ENCODE data around the gene CLEC2L. TPM values are rescaled to one million over a fixed set of nuclear protein-coding genes. Genes with fewer than 3 reads are reported as not detected.

CLEC2L gene
- total RNA-seq, 1 donor: not detected

GRCh38 chr7:139525750-139526149 is 2.3 kb downstream of the CLEC2L start:
- TF ChIP-seq CTCF (IDR thresholded peaks at IDR 0.05; ENCODE audit: extremely low read depth, low read depth, low read length): no peak
- Histone ChIP-seq H2AFZ (ENCODE audit: low read length) (no peak overlapping the region), H3K4me1 (ENCODE audit: insufficient read depth, low read length) (peaks cover 15% of the 10 kb centered on the region), H4K20me1 (ENCODE audit: insufficient read depth, low read length) (no peaks in the 10 kb centered on the region), H3K9me3 (ENCODE audit: low read depth, low read length) (no peaks in the 10 kb centered on the region), H3K27me3 (ENCODE audit: insufficient read depth, low read length) (peaks cover 33% of the 10 kb centered on the region), H3K36me3 (ENCODE audit: insufficient read depth, low read length) (no peaks in the 10 kb centered on the region), H3K27ac (ENCODE audit: low read depth, low read length) (no peak overlapping the region), H3K4me2 (ENCODE audit: insufficient read depth, low read length) (no peak overlapping the region), H3K4me3 (ENCODE audit: insufficient read depth, low read length) (no peak overlapping the region), H3K79me2 (ENCODE audit: insufficient read depth, low read length) (no peaks in the 10 kb centered on the region)
- DNase-seq (ENCODE audit: insufficient read length, low spot score, missing footprints): no peak

- Histone ChIP-seq H3K4me2 (ENCODE audit: insufficient read depth, low read length) (peak overlapping the region; percentile 35), H3K27ac (ENCODE audit: low read depth, low read length) (peak overlapping the region; percentile 76)
Measured at GRCh38 chr7:139526578-139527544, 3.4 kb downstream of the CLEC2L start.

GRCh38 chr7:139531094-139531493 is 7.6 kb downstream of the CLEC2L start:
- H3K27ac ChIP-seq (ENCODE audit: low read depth, low read length): no peak overlapping the region
- no peak overlapping the region for H3K4me2 ChIP-seq (ENCODE audit: insufficient read depth, low read length)
- peaks cover 15% of the 10 kb centered on the region for H3K4me1 ChIP-seq (ENCODE audit: insufficient read depth, low read length)
- no peaks in the 10 kb centered on the region for H3K36me3 ChIP-seq (ENCODE audit: insufficient read depth, low read length)
- TF ChIP-seq CTCF (IDR thresholded peaks at IDR 0.05; ENCODE audit: extremely low read depth, low read depth, low read length): no peak
- DNase-seq (ENCODE audit: insufficient read length, low spot score, missing footprints): no peak
- H3K27me3 ChIP-seq (ENCODE audit: insufficient read depth, low read length): peaks cover 30% of the 10 kb centered on the region
- H3K9me3 ChIP-seq (ENCODE audit: low read depth, low read length): no peaks in the 10 kb centered on the region
- H4K20me1 ChIP-seq (ENCODE audit: insufficient read depth, low read length): no peaks in the 10 kb centered on the region
- H2AFZ ChIP-seq (ENCODE audit: low read length): no peak overlapping the region
- no peaks in the 10 kb centered on the region for H3K79me2 ChIP-seq (ENCODE audit: insufficient read depth, low read length)
- no peak overlapping the region for H3K4me3 ChIP-seq (ENCODE audit: insufficient read depth, low read length)

More at GRCh38 chr7:139526578-139527544, 3.4 kb downstream of the CLEC2L start:
- peak overlapping the region; percentile 64 for H2AFZ ChIP-seq (ENCODE audit: low read length)
- peaks cover 15% of the 10 kb centered on the region for H3K4me1 ChIP-seq (ENCODE audit: insufficient read depth, low read length)
- peak; percentile 100 for DNase-seq (ENCODE audit: insufficient read length, low spot score, missing footprints)
- H3K36me3 ChIP-seq (ENCODE audit: insufficient read depth, low read length): no peaks in the 10 kb centered on the region
- no peak overlapping the region for H3K4me3 ChIP-seq (ENCODE audit: insufficient read depth, low read length)
- TF ChIP-seq CTCF (IDR thresholded peaks at IDR 0.05; ENCODE audit: extremely low read depth, low read depth, low read length): no peak
- peaks cover 25% of the 10 kb centered on the region for H3K27me3 ChIP-seq (ENCODE audit: insufficient read depth, low read length)
- H4K20me1 ChIP-seq (ENCODE audit: insufficient read depth, low read length): no peaks in the 10 kb centered on the region
- no peaks in the 10 kb centered on the region for H3K9me3 ChIP-seq (ENCODE audit: low read depth, low read length)
- H3K79me2 ChIP-seq (ENCODE audit: insufficient read depth, low read length): no peaks in the 10 kb centered on the region

GRCh38 chr7:139532636-139533155 is 9.2 kb downstream of the CLEC2L start:
- no peak overlapping the region for H2AFZ ChIP-seq (ENCODE audit: low read length)
- no peak overlapping the region for H3K4me2 ChIP-seq (ENCODE audit: insufficient read depth, low read length)
- H3K9me3 ChIP-seq (ENCODE audit: low read depth, low read length): no peaks in the 10 kb centered on the region
- H3K27ac ChIP-seq (ENCODE audit: low read depth, low read length): no peak overlapping the region
- no peaks in the 10 kb centered on the region for H3K79me2 ChIP-seq (ENCODE audit: insufficient read depth, low read length)
- peaks cover 4% of the 10 kb centered on the region for H3K4me1 ChIP-seq (ENCODE audit: insufficient read depth, low read length)
- H4K20me1 ChIP-seq (ENCODE audit: insufficient read depth, low read length): no peaks in the 10 kb centered on the region
- H3K27me3 ChIP-seq (ENCODE audit: insufficient read depth, low read length): peaks cover 33% of the 10 kb centered on the region
- no peaks in the 10 kb centered on the region for H3K36me3 ChIP-seq (ENCODE audit: insufficient read depth, low read length)
- H3K4me3 ChIP-seq (ENCODE audit: insufficient read depth, low read length): no peak overlapping the region
- DNase-seq (ENCODE audit: insufficient read length, low spot score, missing footprints): no peak
- TF ChIP-seq CTCF (IDR thresholded peaks at IDR 0.05; ENCODE audit: extremely low read depth, low read depth, low read length): no peak

Measured in osteoblast (primary cell).